Panc1 (cell line): ENCODE data around the gene CC2D1A.

Source experiments
- SIN3A ChIP-seq: IDR thresholded peaks from 2 replicates; pipeline ENCODE4 v1.6.1; 2012; ENCODE audit warnings: low read depth, mild to moderate bottlenecking, low read length, moderate library complexity, borderline replicate concordance; ENCODE audit not compliant: insufficient read depth
- TF ChIP-seq, protein P1 (sequence below): fragments of 450-650 bp; IDR thresholded peaks from 2 replicates; pipeline ENCODE4 v1.5.1; 2017; ENCODE audit warnings: mild to moderate bottlenecking

DNA sequence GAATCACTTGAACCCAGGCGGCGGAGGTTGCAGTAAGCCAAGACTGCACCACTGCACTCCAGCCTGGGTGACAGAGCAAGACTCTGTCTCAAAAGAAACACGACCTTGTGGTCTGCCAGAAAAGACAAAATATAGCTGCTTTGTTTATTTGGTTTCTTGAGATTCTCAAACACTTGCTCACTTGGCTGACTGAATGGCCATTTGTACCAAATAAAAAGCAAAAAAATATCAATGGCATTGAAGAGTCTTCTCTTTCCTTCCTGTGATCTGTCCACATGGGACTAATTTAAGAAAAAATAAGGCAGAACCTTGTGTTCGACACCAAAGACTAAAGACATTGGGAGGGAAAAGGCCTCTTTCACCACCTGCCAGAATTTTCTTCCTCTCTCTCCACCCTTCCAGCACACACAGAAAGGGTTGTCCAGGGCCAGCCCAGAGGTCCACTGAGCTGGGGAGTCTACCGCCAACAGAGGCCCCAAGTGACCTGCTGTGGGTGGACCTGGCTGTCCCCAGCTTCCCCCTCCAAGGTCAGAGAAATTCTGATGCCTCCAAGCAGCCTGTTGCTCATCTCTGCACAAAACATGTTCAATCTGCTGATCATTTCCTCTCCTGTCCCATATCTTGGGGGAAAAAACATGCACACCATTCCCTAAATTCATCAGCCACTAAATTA, 6.0 kb upstream of the CC2D1A start:
- no peak for TF ChIP-seq SIN3A
- TF ChIP-seq, protein P1, sequence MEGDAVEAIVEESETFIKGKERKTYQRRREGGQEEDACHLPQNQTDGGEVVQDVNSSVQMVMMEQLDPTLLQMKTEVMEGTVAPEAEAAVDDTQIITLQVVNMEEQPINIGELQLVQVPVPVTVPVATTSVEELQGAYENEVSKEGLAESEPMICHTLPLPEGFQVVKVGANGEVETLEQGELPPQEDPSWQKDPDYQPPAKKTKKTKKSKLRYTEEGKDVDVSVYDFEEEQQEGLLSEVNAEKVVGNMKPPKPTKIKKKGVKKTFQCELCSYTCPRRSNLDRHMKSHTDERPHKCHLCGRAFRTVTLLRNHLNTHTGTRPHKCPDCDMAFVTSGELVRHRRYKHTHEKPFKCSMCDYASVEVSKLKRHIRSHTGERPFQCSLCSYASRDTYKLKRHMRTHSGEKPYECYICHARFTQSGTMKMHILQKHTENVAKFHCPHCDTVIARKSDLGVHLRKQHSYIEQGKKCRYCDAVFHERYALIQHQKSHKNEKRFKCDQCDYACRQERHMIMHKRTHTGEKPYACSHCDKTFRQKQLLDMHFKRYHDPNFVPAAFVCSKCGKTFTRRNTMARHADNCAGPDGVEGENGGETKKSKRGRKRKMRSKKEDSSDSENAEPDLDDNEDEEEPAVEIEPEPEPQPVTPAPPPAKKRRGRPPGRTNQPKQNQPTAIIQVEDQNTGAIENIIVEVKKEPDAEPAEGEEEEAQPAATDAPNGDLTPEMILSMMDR = no peak
